HG02970 (cell line): ENCODE results near the gene PTPN21.
"Not testable (repeated sequence)": the region's sequence is repeated elsewhere in the genome, so short reads cannot be mapped to it uniquely, and the experiment has no call there.

Experiments
- ATAC-seq: cut with Tn5 transposase; IDR thresholded peaks from one replicate; pipeline ENCODE4 v1.9.1; 2021; ENCODE audit warnings: mild to moderate bottlenecking, moderate library complexity, moderate number of reproducible peaks; ENCODE audit not compliant: unreplicated experiment, low FRiP score

PTPN21 gene

GRCh38 chr14:88553886-88554456 lies 836 bp downstream of the PTPN21 start:
- ATAC-seq: no peak

DNA sequence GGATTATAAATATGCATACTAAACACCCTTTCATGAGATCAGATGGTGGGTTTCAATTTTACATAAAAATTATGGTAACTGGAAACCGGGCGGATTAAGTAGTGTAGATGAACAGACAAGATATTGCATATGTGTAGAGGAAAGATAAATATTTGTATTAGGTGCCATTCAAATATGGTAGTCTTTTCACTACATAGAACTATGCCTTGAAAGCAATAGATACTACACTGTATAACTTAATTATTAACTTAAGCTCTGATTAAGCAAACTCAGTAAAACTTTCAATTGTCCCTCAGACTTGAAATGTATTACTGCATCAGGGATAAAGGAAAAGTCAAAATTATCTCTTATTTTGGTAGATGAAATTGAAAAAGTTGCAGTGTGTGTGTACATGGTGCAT lies 1.9 kb downstream of the PTPN21 start:
- no peak for ATAC-seq

DNA sequence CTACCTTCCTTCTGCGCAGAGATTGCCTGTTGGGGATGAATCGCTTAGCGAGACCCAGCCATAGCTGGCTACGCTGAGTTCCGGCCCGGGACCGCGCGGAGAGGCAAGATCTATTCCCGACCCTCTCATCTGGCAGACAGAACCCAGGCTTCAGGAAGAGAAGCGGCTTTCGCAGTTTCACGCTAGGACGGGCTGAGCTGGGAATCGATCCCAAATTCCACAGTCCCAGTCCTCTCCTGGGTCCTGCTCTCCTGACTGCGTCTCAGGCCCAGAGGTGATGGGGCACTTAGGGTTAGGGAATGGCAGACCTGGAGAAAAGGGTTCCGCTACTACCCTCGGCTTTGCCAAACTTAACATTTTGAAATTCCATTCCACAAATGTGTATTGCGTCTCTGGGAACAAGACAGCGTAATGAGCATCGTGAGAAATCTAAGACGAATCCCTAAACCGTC lies 2.8 kb downstream of the PTPN21 start:
- ATAC-seq: no peak

DNA sequence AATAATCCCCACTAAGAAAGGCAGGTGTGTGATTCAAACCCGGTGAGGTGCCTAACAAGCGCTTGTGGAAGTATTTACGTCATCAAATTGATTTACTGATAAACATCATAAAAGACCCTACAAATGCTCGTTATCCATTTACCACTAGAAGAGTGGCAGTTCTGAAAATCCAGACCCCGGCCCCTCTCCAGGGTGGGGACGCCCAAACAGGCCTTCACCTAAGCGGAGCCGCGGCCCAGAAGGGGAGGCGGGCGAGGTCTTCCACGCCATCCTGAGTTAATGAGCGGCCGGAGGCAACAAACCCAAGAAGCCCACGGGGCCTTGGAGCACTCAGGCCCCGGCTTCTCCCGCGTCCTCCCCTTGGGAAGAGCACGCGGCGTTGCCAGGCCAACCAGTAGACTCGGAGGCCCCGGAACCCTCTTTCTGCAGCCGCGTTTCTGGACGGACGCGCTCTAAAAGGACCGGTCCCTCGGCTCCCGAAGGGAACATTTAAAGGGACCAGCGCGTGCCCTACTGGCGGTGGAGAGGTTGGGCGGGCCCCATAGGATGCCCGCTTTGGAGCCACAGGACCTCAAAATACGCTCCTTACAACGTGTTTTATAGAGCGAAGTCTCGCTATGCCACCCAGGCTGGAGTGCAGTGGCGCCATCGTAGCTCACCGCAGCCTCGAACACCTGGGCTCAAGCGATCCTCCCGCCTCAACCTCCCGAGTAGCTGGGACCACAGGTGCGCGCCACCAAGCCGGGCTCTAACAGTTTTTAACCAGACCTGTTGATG lies 3.5 kb downstream of the PTPN21 start:
- no peak for ATAC-seq

DNA sequence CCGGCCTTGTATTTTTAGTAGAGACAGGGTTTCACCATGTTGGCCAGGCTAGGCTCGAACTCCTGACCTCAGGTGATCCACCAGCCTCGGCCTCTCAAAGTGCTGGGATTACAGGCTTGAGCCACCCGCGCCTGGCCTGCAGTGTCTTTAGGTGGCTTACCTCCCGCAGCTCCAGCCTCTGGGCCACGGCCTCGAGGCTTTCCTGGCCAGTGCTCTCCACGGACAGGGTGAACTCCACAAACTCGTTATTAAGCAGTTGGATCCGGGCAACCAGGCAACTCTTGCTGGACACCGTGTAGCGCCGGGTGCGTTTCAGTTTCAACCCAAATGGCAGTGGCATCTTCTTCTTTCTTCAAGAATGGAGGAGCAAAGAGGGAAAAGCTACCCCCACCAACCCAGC lies 4.7 kb downstream of the PTPN21 start:
- no peak for ATAC-seq

DNA sequence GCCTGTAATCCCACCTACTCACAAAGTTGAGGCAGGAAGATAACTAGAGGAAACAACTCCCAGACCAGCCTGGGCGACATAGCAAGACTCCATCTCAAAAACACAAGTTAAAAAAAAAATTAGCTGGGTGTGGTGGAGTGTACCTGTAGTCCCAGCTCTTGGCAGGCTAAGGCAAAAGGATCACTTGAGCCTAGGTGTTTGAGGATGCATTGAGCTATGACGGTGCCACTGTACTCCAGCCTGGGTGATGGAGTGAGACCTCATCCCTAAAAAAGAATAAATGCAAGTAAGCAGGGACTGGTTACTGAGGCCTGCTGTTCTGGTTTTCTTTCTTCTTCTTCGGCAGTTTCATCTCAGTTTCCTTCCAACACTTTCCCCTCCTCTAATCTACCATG lies 7.4 kb downstream of the PTPN21 start:
- ATAC-seq: no peak

- no peak for ATAC-seq
Measured at GRCh38 chr14:88546621-88547385, 8.0 kb downstream of the PTPN21 start.

DNA sequence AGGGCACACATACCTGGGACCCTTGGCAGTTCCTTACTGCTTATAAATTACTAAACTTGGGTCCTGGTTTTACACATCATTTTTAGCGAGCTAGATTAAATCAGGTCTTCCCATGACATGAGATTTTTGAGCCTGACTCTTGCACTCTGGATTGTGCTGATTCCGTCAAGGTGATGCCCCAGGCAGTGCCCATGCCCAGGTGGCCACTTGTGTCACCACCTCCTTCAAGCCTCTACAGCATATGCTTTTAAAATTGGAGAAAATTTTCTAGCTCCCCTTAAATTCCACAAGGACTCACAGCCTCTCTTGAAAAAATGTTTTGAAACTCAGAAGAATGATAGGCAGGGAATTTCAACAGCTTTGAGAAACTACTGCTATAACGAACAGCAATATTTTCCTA lies 9.6 kb downstream of the PTPN21 start:
- no peak for ATAC-seq

- ATAC-seq: no peak
Measured at GRCh38 chr14:88542857-88543795, 11.7 kb downstream of the PTPN21 start.

DNA sequence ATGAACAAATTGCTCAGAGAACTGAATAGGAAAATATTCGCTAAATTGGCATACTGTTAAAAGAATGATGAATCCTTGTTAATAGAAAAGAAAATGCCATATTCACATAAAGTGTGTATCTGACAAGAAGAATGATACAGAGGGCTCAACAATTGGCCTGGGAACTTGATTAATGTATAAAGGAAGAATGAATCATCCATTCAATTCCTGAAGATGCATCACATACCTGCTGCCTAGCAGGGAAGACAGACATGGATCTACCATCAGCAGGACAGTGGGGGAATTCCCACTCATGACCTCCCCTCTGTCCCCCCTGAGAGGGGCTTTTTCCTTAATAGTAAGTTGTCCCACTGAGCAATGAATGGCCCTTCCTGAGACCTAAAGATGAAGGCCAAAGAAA lies 13.5 kb downstream of the PTPN21 start:
- ATAC-seq: no peak

GRCh38 chr14:88535813-88536212 lies 19.0 kb downstream of the PTPN21 start:
- ATAC-seq: no peak

DNA sequence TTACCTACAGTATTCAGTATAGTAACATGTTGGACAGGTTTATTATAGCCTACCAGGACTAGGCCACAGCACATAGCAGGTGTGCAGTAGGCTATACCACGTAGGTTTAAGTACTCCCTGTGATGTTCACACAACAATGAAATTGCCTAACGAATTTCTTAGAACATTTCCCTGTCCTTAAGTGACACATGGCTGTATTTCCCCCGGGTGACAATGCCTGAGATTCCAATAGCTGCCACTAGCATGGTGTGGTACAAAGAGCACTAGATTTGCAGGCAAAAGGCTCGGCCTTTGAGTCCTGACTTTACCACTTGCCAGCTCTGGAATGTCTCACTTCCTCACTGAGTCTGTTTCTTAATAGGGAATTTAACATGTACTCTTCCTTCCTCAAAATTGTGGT lies 19.7 kb downstream of the PTPN21 start:
- ATAC-seq: no peak

DNA sequence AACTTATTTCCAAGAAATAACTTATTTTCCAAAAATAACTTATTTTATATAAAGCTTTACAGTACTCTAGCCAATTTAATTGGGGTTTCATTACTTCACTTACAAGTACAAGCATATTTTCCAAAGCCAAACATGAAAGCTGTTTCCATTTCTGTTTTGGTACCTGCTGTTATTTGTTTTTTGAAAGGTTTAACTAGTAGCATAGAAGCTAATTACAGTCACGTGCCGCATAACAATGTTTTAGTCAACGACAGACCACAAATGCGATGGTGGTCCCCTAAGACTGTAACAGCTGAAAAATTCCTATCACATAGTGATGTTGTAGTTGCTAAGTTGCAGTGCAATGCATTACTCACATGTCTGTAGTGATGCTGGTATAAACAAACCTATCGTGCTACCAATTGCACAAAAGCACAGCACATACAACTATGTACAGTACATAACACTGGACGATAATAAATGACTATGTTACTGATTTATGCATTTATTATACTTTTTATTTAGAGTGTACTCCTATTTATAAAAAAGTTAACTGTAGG lies 21.7 kb downstream of the PTPN21 start:
- no peak for ATAC-seq

- ATAC-seq: not testable (repeated sequence)
Measured at GRCh38 chr14:88529889-88530288, 24.9 kb downstream of the PTPN21 start.

DNA sequence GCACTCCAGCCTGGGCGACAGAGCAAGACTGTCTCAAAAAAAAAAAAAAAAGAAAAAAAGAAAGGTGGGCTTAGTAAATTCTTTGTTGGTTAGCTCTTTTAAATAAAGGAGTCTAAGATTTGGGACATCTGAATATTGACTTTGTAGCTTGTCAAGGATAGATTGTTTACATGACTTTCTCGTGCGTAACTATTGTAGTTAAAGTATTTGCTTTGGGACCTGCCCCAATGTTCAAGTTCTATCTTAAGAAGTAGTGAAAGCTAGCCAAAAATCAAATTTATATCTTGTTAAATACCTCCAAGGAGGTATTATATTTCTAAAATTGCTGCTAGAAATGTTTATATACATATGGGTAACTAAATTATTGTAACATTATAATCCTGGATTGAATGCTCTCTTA lies 32.4 kb downstream of the PTPN21 start:
- ATAC-seq: no peak

GRCh38 chr14:88521818-88522217 lies 33.0 kb downstream of the PTPN21 start:
- ATAC-seq: no peak

DNA sequence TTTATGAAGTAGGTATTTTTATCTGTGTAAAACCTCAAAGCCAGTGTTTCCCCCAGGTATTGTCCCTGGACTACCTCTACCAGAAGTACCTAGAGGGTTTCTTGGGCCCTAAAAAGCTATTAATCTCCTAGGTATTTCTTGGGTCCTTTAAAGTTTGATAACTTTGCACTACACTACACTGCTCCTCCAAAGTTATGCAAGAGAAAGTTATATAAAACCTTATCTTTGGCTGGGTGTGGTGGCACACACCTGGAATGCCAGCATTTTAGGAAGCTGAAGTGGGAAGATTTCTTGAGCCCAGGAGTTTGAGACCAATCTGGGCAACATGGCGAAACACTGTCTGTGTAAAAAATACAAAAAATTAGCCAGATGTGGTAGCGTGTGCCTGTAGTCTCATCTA lies 34.9 kb downstream of the PTPN21 start:
- no peak for ATAC-seq

GRCh38 chr14:88518592-88519512 lies 36.0 kb downstream of the PTPN21 start:
- no peak for ATAC-seq

DNA sequence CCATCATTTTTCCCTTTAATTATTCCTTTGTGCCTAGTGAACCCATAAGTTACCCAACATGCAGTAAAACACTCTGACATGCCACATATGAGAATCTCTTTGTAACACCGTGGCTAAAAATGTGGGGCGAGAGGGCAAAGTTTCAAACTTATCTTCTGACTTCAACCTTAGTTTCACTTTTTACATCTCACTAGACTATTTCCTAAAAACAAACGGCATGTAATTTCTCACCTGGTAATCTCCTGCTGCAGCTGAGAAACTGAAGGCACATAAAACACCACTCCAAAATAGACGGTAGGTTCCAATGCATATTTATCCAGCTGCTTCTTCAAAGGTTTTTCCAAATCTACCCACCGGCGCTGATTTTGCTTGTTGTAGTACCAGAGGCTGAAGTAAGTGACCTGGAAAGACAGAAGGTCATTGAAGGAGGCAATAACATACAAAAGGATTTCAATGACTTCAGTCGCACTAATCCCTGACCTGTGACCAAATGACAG lies 37.9 kb downstream of the PTPN21 start:
- ATAC-seq: no peak
